A549 treated with Mapracorat at 1 μM for 4 hours (cell line): ENCODE measurements around the gene AMY1A. TPM values are rescaled to one million over a fixed set of nuclear protein-coding genes. Genes with fewer than 3 reads are reported as not detected.

ENCODE experiments used
- total RNA-seq: library from RNA; stranded (reverse); fragments of 200-300 nt; extraction: Qiagen RNA extraction; gene quantifications from 5 replicates; pipeline ENCODE4 v1.2.3, GENCODE V29; 2022

AMY1A gene
- total RNA-seq: not detected in 5 replicates

DNA sequence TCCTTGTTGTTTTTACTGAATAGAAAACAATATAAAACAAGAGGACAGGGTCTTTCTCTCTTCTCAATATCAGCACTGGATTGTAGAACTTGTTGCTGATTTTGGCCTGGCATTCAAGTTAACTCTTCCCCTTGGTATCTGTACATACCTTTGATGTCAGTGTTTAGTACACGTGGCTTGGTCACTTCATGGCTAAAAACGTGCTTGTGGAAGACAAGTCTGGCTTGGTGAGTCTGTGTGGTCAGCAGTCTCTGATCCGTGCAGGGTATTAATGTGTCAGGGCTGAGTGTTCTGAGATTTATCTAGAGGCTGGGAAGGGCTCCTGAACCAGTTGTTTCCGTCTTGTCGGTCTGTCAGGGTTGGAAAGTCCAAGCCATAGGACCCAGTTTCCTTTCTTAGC is at the start of gene AMY1A:
Gene AMY1A, plus strand, starts transcription at position 301 of the 400 bp plus-strand sequence. CDS start 571 bp downstream, outside the sequence.

GRCh38 chr1:103616994-103617477 is 38.5 kb upstream of the AMY1A start, which contains the start of gene AMY2A:
Gene AMY2A (plus strand): TSS chr1:103617427. CDS start chr1:103617441, 14 bp downstream.

DNA sequence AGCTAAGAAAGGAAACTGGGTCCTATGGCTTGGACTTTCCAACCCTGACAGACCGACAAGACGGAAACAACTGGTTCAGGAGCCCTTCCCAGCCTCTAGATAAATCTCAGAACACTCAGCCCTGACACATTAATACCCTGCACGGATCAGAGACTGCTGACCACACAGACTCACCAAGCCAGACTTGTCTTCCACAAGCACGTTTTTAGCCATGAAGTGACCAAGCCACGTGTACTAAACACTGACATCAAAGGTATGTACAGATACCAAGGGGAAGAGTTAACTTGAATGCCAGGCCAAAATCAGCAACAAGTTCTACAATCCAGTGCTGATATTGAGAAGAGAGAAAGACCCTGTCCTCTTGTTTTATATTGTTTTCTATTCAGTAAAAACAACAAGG is 40.5 kb downstream of the AMY1A start, which contains the start of gene AMY1B:
Gene AMY1B, minus strand, starts transcription at position 101 of the 400 bp plus-strand sequence. CDS start 571 bp downstream, outside the sequence.

Other genes with a start within 250 kb of the AMY1A start
- 5.2 to 6.4 TPM (median 5.3 TPM) in 5 replicates for gene RNPC3, start 130.1 kb upstream of the AMY1A start, total RNA-seq
- gene AMY2B, start 84.2 kb upstream of the AMY1A start, total RNA-seq: 0.40 to 0.63 TPM (median 0.56 TPM) in 5 replicates
- gene AMY2A, start 38.3 kb upstream of the AMY1A start, total RNA-seq: not detected in 5 replicates
- gene AMY1B, start 40.5 kb downstream of the AMY1A start, total RNA-seq: not detected in 5 replicates
- gene AMY1C, start 94.1 kb downstream of the AMY1A start, total RNA-seq: not detected in 5 replicates